ENCODE measurements around the gene HEPN1. TPM values are rescaled to one million over a fixed set of nuclear protein-coding genes. Genes with fewer than 3 reads are reported as not detected.

The HEPN1 gene
- total and polyA plus RNA-seq, 2 of the 8 experiments (the other 6 are each of a cell fraction or from before 2014, with no cell fraction given), result not detected

- TF ChIP-seq CHD7 (IDR thresholded peaks at IDR 0.05; ENCODE audit: insufficient replicate concordance, low read length), result no peak
- no peak for TF ChIP-seq HDAC2 (IDR thresholded peaks at IDR 0.05; ENCODE audit: borderline replicate concordance in 1 of 2, low read depth in 2 of 2, low read length in 2 of 2)
- TF ChIP-seq MAFK (IDR thresholded peaks at IDR 0.05; ENCODE audit: low read depth, low read length), result no peak
- no peak for TF ChIP-seq CHD2 (IDR thresholded peaks at IDR 0.05; ENCODE audit: low read length)
- no peak for TF ChIP-seq TAF7 (optimal IDR thresholded peaks at IDR 0.05; ENCODE audit: borderline replicate concordance, low read depth, low read length)
- no peak for TF ChIP-seq CEBPB (IDR thresholded peaks at IDR 0.05; ENCODE audit: low read depth, low read length)
- TF ChIP-seq RNF2 (IDR thresholded peaks at IDR 0.05; ENCODE audit: borderline replicate concordance, low read depth, low read length, missing control alignments, poor library complexity, severe bottlenecking), result no peak
- TF ChIP-seq HDAC6 (IDR thresholded peaks at IDR 0.05; ENCODE audit: low read depth, low read length), result no peak
- no peak for TF ChIP-seq PHF8 (conservative IDR thresholded peaks at IDR 0.05; ENCODE audit: low read depth, low read length)
- no peak for TF ChIP-seq NANOG (IDR thresholded peaks at IDR 0.05; ENCODE audit: insufficient read depth, low read depth, low read length, poor library complexity, severe bottlenecking)
- no peak for TF ChIP-seq CREB1 (IDR thresholded peaks at IDR 0.05)
- TF ChIP-seq JUND (IDR thresholded peaks at IDR 0.05; ENCODE audit: low read length), result no peak
Observed at GRCh38 chr11:124898711-124899110, 20.3 kb upstream of the HEPN1 start (continued).
